Lower leg skin (tissue), 4 donors: ENCODE data around the gene PPP2R5E. TPM values are rescaled to one million over a fixed set of nuclear protein-coding genes. Genes with fewer than 3 reads are reported as not detected.
A peak's percentile ranks its signal among the peaks of the same experiment; 100 is the strongest.

Source experiments
- DNase-seq, 2 donors: peaks; one replicate each; pipeline ENCODE4 v3.0.0-alpha.2; 2019; ENCODE audit warnings: low spot score in 2 of 2
- H3K4me3 ChIP-seq: fragments of 200-600 bp; sonication (generic); 2 replicates; pipeline ENCODE4 v1.5.1; 2017; ENCODE audit warnings: mild to moderate bottlenecking, low read depth; ENCODE audit not compliant: poor library complexity, severe bottlenecking
- POLR2A ChIP-seq, 2 donors: fragments of 450-650 bp; IDR thresholded peaks; one replicate each; pipeline ENCODE4 v1.6.1; 2016 to 2017; ENCODE audit warnings: antibody characterized with exemption in 2 of 2, mild to moderate bottlenecking in 1 of 2, moderate library complexity in 1 of 2
- WGBS, 2 donors: methylation state at CpG; one replicate each; pipeline ENCODE4 v1.1.5; 2018; 5-methylcytosine and 5-hydroxymethylcytosine counted together
- intact Hi-C: fragments of 100-400 bp; cut with DNase I; formaldehyde crosslinking; loops from one replicate; pipeline ENCODE4 v1.15.0; 2023; ENCODE audit warnings: low total_unique reads
- total RNA-seq, 4 donors: library from RNA; depleted of rRNA; stranded (reverse); fragments of >200 nt; gene quantifications; one replicate each; pipeline ENCODE4 v1.1.0, GENCODE V29; 2016
- TF ChIP-seq, protein P1 (sequence below), 3 donors: fragments of 450-650 bp; IDR thresholded peaks; one replicate each; pipeline ENCODE4 v1.5.1; 2016; ENCODE audit warnings: antibody characterized with exemption in 3 of 3, mild to moderate bottlenecking in 3 of 3, moderate library complexity in 2 of 3

The PPP2R5E gene
- total RNA-seq, 4 donors from 2014 or later = 15.0 to 22.5 (median 18.2) TPM

DNA sequence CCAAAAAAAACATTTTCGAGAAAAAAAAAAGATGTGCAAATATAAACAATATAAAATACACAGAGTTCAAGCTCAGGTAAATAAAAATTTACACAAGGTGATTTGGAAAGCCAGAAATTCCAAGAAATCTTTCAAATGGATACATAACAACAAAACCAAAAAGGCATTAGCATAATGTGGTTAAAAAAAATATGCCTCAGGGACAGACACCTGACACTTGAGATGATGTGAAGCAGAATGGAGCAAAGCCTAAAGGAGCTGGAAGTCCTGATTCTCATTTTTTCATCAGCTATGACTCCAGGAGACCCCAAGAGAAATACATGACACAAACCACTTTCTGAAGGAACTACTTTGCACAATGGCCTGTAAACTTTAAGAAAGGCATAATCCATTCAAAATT lies 98.6 kb downstream of the PPP2R5E start:
- TF ChIP-seq, protein P1, sequence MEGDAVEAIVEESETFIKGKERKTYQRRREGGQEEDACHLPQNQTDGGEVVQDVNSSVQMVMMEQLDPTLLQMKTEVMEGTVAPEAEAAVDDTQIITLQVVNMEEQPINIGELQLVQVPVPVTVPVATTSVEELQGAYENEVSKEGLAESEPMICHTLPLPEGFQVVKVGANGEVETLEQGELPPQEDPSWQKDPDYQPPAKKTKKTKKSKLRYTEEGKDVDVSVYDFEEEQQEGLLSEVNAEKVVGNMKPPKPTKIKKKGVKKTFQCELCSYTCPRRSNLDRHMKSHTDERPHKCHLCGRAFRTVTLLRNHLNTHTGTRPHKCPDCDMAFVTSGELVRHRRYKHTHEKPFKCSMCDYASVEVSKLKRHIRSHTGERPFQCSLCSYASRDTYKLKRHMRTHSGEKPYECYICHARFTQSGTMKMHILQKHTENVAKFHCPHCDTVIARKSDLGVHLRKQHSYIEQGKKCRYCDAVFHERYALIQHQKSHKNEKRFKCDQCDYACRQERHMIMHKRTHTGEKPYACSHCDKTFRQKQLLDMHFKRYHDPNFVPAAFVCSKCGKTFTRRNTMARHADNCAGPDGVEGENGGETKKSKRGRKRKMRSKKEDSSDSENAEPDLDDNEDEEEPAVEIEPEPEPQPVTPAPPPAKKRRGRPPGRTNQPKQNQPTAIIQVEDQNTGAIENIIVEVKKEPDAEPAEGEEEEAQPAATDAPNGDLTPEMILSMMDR (IDR thresholded peaks at IDR 0.05) = no peak
- TF ChIP-seq POLR2A (IDR thresholded peaks at IDR 0.05) = no peak
- H3K4me3 ChIP-seq = no peak overlapping the region
- 89 to 91% methylated on average over 1 of the region's 1 CpG for WGBS, 2 donors
- no peak for DNase-seq
- intact Hi-C loops = no loop called here

DNA sequence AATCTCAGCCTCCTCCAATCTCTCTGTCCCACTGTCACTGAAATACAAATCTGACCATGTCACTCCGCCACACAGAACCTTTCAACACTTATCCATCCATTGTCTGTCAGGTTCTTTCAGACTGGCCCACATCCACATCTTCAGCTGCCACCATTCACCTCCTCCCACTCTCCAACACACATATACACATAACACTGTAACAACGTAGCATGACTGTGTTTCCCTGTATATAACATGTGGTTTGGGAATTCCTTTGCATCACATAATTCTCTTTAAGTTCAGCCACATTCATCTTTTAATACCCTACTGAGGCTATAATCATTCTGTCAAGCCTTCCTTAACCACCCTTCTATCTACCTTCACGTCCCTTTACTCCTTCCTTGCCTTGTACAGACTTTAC lies 99.2 kb downstream of the PPP2R5E start:
- intact Hi-C loops = no loop called here
- TF ChIP-seq POLR2A (IDR thresholded peaks at IDR 0.05) = no peak
- 96 to 97% methylated on average over 3 of the region's 3 CpGs for WGBS, 2 donors
- no peak for DNase-seq
- H3K4me3 ChIP-seq = no peak overlapping the region

DNA sequence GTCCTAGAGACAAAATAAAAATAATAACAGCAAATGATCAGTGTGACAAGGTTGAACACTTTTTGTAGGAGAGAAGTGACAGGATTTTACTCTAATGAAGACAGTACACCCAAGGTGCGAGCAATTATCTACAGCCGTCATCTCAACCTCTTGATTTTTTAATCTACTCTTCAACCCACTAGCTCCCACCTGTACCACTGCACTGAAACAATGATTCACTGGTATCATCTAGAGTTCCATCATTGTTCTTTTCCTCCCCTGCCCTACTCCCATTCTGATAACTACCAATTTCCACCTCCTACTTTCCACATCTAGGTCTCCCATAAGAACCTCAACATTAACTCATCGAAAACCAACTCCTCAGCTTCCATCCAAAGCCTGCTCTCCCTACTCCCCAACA lies 99.8 kb downstream of the PPP2R5E start:
- 97 to 99% methylated on average over 3 of the region's 3 CpGs for WGBS, 2 donors
- no peak for TF ChIP-seq POLR2A (IDR thresholded peaks at IDR 0.05)
- TF ChIP-seq, protein P1 (IDR thresholded peaks at IDR 0.05) = no peak
- DNase-seq = no peak
- no peak overlapping the region for H3K4me3 ChIP-seq
- intact Hi-C loops = no loop called here

DNA sequence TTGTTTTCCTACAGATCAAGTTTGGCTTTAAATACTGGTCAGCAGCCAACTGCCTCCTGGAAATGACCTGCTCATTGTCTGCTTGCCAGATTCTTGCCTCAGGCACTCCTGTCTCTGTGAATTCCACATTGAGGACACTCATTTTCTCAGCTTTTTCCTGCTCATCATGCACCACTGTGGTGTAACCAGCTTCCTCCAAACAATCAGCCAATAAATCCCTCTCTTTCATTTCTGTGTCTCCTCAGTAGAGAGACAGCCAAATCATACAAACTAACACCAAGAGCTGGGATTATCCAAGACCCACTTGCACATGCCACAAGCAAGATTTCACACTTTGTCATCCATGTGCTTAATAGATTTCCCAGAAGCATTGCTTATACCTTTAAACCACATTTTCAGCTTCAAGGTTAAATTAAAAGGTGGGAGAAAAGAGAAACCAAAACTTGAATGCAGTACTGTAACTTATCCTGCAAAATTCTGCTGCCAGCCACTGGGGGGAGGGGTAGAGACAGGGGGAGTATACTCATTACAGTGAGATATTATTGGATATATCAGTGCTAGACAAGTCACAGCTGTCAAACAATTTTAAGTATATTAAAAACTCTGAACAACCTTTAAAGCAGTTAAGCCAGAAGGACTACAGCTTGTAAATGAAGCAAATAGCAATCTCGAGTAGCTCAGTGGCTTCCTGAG lies 105.0 kb downstream of the PPP2R5E start:
- TF ChIP-seq, protein P1 (IDR thresholded peaks at IDR 0.05) = no peak
- no peak for TF ChIP-seq POLR2A (IDR thresholded peaks at IDR 0.05)
- peak; percentile 58 to 90 for DNase-seq
- 39 to 56% methylated on average over 1 of the region's 1 CpG for WGBS, 2 donors
- no peak overlapping the region for H3K4me3 ChIP-seq
- intact Hi-C loops = no loop called here

DNA sequence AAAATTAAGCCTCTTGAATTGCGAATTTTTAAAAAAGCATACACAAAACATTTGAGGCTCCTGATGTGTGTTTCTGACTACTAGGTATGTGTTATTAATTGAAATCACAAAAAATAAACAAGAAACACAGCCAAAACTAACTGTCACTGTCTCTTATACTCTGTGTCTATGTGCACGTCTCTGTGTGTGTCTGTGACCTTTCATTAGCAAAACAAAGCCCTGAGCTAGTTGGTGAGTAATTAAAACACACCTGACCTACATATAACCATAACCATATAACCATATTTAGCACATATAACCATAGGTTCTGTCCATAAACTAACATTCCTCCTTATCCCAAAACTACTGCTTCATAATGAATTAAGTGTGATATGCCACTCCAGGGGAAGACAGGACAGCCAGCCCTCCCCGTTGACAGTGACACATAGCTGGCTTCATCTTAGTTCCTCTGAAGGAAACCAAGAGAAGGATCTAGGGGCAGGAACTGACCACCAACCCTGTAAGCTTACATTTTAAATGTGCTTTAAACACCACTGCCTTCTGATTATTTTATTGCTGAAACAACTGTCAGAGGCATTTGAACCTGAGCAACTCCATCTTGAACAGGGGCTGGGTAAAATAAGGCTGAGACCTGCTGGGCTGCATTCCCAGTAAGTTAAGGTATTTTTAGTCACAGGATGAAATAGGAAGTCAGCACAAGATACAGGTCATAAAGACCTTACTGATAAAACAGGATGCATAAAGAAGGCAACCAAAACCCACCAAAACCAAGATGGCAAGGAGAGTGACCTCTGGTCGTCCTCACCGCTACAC lies 106.7 kb downstream of the PPP2R5E start:
- DNase-seq = no peak
- no peak overlapping the region for H3K4me3 ChIP-seq
- intact Hi-C loops = no loop called here
- TF ChIP-seq, protein P1 (IDR thresholded peaks at IDR 0.05) = no peak
- no peak for TF ChIP-seq POLR2A (IDR thresholded peaks at IDR 0.05)
- WGBS, 2 donors = 73 to 78% methylated on average over 5 of the region's 5 CpGs

DNA sequence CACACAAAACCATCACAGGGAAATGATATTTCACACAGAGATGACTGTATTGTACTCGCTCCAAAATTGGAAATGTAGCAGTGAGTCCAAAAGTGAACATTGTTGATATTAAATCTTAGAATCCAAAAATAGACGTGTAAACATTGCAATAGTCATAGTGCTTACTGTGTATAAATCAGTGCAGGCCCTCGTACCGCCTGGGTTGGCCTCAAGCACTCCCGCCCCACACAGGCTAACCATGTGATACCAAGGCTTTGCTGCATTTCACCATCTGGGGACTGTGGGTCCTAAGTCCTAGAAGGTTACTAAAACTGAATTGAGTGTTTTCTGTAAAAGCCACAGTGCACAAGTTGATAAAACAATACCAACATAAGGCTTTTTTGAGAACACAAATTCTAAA lies 107.3 kb downstream of the PPP2R5E start:
- intact Hi-C loops = no loop called here
- DNase-seq = peak; percentile 80 to 94
- 30 to 43% methylated on average over 5 of the region's 5 CpGs for WGBS, 2 donors
- H3K4me3 ChIP-seq = no peak overlapping the region
- TF ChIP-seq POLR2A (IDR thresholded peaks at IDR 0.05) = no peak
- TF ChIP-seq, protein P1 (IDR thresholded peaks at IDR 0.05) = no peak
